NCI-H748 (cell line): Measurements from ENCODE around the gene CPE.
"Not testable (repeated sequence)": the region's sequence is repeated elsewhere in the genome, so short reads cannot be mapped to it uniquely, and the experiment has no call there.

Source experiments
- DNase-seq: peaks from one replicate; lab custom pipeline; 2025; ENCODE audit not compliant: unreplicated experiment; lab: John Stamatoyannopoulos, UW

The CPE gene

GRCh38 chr4:165378745-165379677, at the start of gene CPE:
Gene CPE, plus strand, starts transcription at chr4:165379008. Its CDS starts 214 bp downstream, at chr4:165379222.
- DNase-seq = peak; percentile 92

DNA sequence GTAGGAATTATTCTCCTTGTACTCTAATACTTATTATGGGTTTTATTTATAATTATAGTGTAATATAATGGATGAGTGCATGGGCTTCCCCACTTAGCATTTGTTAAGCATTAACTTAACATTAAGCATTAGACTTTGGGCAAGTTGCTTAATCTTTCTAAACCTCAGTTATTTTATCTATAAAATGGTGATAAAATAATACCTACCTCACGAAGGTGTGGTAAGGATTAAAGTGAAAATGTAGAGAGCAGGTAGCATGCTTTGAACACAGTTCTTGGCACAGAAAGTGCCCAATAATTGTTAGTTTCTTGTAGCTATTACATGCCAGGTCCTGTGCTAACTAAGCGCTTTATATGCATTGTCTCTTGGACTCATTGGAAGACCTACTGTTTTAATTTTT, 48.7 kb upstream of the CPE start:
- no peak for DNase-seq

DNA sequence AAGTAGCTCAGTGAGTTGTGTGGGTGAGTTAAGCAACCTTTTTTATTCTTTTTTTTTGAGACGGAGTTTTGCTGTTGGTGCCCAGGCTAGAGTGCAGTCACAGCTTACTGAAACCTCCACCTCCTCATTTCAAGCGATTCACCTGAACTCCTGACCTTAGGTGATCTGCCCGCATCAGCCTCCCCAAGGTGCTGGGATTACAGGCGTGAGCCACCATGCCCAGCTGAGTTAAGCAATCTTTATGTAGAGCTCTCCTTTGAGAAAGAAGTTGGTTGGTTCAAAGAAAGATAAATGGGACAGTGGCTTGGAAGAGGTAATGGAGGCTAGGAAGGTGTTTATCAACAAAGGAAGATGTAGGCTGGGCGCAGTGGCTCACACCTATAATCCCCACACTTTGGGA, 48.1 kb upstream of the CPE start:
- no peak for DNase-seq

DNA sequence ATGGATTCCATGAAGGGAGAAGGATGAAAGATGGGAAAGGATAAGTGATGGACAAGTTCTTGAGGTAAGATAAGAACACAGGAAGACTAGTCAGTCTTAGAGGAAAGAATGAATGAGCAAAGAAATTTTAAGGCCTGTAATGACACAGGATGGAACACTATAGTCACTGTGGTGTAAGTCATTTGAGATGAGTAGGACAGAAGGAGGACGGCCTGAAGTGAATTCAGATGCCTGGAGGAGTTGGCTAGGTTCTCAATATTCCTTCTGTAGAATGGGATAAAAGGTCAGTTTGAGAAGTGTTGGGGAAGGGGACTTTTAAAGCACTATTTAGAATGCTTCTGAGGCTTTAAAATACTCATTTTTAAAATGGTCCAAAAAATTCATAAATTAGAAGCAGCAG, 47.4 kb upstream of the CPE start:
- DNase-seq = no peak

- DNase-seq = peak; percentile 49
Measured at GRCh38 chr4:165331823-165332222, 47.0 kb upstream of the CPE start.

- DNase-seq = no peak
Measured at GRCh38 chr4:165332502-165332901, 46.3 kb upstream of the CPE start.

DNA sequence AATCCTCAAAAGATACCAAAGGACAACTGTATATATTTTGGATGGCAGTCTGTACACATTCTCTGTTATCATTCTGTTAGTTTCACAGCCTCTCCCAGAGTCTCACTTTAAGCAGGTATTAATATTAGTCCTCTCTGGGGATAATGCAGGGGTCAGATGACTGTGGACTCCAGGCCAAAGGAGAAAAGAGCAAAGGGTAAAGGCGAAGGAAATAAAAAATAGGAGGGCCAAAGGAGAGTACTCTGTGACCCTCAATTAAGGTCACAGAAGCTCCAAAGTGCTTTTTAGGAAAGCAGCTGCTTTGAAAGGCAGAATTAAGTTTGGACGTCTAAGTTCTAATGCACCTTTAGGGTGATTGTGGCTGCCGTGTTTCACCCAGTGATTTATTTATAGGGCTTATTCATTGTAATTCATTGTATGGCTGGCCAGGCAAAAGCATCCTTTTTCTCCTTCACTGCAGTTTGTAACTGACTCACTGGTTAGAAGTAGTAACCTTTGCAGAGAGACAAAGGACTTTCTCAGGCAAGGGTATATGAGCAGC, 43.6 kb upstream of the CPE start:
- no peak for DNase-seq

GRCh38 chr4:165336743-165337142, 42.1 kb upstream of the CPE start:
- DNase-seq = no peak

GRCh38 chr4:165342340-165342739, 36.5 kb upstream of the CPE start:
- DNase-seq = not testable (repeated sequence)

DNA sequence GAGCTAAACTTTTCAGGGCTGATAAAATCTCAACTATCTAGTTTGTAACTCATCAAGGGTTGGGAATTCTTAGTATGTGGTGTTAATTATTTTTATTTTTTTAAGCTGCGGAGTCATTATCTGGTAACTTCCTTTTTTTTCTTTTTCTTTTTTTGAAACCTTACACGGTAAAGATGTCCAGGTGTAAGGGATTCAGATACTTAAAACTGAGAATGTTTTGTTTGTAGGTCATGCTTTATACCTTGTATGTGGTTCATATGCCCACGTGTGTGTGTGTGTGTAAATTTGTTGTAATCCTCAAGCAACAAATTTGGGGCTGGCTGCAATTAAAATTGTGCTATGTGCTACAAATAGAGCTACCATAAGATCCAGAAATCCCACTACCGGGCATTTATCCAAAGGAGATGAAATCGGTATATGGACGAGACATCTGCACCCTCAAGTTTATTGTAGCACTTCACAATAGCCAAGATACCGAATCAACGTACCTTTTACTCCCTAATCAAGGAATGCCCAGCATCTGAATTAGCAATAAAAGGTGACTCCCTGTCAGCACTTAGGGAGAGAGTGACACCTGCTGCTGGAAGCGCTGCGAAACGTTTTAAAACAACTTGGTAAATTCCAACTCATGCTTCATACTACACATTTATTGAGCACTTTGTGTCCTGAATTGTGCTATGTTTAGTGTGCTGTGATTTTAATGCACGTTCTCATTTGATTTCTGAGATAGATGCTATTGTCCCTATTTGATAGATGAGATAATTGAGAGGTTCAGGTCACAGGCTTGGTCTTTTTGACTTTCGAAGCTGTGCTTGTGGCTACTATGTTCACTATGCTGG, 35.2 kb upstream of the CPE start:
- DNase-seq = peak; percentile 51

GRCh38 chr4:165345666-165346417, 33.0 kb upstream of the CPE start:
- no peak for DNase-seq

GRCh38 chr4:165347647-165348569, 30.9 kb upstream of the CPE start:
- no peak for DNase-seq

GRCh38 chr4:165351359-165352130, 27.3 kb upstream of the CPE start:
- DNase-seq = peak; percentile 8

DNA sequence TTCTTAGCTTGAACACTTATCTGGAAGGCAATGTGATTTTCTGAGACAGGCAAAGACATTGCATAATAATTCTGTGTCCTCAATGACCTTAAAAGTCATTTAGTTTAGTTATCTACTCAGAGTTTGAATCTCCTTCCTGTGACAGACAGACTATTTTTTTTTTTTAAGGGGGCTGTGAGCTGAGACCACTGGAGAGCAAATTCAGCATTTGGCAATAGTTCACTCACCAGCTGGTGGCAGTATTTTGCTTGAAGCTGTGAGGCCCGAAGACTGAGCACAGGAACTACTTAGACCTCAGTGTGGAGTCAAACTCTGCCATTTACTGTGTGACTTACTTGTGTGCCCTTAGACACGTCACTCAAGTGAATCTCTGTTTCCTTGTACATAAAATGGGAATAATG, 22.9 kb upstream of the CPE start:
- peak; percentile 71 for DNase-seq

DNA sequence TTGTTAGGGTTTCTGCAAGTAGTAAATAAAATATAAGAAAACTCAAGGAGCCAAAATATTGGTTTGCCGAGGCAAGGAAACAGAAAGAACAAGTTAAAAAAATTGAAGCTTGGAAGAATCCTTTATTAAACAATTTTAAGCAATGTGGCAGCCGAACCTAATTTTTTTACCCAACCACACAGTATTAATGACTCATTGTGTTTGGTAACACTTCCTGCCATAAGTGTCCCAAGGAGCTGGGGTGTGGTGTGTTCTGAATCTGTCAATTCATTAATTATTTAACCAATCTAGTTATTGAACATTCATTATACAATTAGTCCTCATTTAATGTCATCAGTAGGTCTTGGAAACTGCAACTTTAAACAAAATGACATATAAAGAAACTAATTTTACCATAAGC, 19.3 kb upstream of the CPE start:
- no peak for DNase-seq

DNA sequence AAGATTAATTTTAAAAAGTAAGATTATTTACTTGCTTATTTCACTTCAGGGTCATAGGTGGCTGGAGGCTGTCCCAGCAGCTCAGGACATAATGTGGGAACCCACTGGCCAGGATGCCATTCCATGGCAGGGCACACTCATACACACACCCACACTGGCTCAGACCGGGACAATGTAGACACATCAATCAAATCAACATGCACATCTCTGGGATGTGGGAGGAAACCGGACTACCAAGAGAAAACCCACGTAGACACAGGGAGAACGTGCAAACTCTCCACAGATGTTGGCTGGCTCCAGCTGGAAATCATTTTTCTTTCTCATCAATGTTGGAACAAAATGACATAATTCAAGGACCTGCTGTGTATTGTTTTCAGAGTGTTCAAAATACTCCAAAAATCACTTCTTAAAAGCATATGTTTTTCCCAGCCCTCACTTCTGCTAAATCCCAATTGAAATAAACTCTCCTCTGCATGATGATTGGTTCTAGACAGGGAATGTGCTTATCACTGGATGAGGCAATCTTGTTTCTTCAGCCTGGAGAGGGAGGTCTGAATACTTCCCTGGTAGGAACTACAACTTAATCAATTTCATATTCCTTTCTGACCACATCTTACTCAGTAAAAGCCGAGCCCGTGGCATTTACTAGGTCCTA, 18.6 kb upstream of the CPE start:
- DNase-seq = no peak

- DNase-seq = no peak
Measured at GRCh38 chr4:165360985-165361670, 17.7 kb upstream of the CPE start.

DNA sequence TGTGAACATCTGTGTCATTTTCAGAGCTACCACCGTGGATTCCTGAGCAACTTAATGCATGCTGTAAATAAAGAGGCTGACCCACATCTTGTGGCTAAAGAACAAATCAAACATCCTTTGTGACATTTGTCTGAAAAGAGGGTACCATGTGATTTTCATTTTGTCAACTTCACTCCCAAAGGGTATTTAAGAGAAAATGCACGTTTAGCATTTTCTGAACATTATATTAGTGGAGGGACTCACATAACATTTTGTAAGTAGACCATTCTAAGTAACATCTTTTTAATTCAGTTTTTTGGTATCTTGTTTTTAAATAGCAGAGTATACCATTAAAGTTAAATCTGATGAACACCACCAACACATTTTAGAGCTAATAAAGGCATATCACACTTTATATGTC, 17.0 kb upstream of the CPE start:
- no peak for DNase-seq
